ENCODE data around the gene TNXB. TPM values are rescaled to one million over a fixed set of nuclear protein-coding genes. Genes with fewer than 3 reads are reported as not detected.
A peak's percentile ranks its signal among the peaks of the same experiment; 100 is the strongest.
"Not testable (repeated sequence)": the region's sequence is repeated elsewhere in the genome, so short reads cannot be mapped to it uniquely, and the experiment has no call there.

Gene TNXB
- total RNA-seq, 1 experiment from 2014 or later: 0.22 TPM

GRCh38 chr6:32009537-32009936, 99.6 kb downstream of the TNXB start:
- H4K20me1 ChIP-seq (ENCODE audit: insufficient read depth, low read depth, low read length); H3K4me3 ChIP-seq (ENCODE audit: low read length); H3K27me3 ChIP-seq (ENCODE audit: low read length); H2AFZ ChIP-seq (ENCODE audit: low read length); H3K79me2 ChIP-seq (ENCODE audit: low read length); H3K27ac ChIP-seq (ENCODE audit: low read length); H3K36me3 ChIP-seq (ENCODE audit: insufficient read depth, low read length); H3K9me3 ChIP-seq (ENCODE audit: low read length); H3K9ac ChIP-seq (ENCODE audit: low read length); H3K4me2 ChIP-seq (ENCODE audit: low read depth, low read length, poor library complexity, severe bottlenecking); H3K4me1 ChIP-seq (ENCODE audit: low read length); DNase-seq; H3K9me2 ChIP-seq (replicated peaks; ENCODE audit: insufficient read depth, low read length): not testable (repeated sequence)

GRCh38 chr6:32008616-32009015, 100.5 kb downstream of the TNXB start:
- H4K20me1 ChIP-seq (ENCODE audit: insufficient read depth, low read depth, low read length); H3K79me2 ChIP-seq (ENCODE audit: low read length); H2AFZ ChIP-seq (ENCODE audit: low read length); H3K9ac ChIP-seq (ENCODE audit: low read length); H3K4me1 ChIP-seq (ENCODE audit: low read length); H3K27me3 ChIP-seq (ENCODE audit: low read length); H3K27ac ChIP-seq (ENCODE audit: low read length); H3K4me3 ChIP-seq (ENCODE audit: low read length); H3K9me2 ChIP-seq (replicated peaks; ENCODE audit: insufficient read depth, low read length); DNase-seq; H3K9me3 ChIP-seq (ENCODE audit: low read length); H3K36me3 ChIP-seq (ENCODE audit: insufficient read depth, low read length); H3K4me2 ChIP-seq (ENCODE audit: low read depth, low read length, poor library complexity, severe bottlenecking): not testable (repeated sequence)

DNA sequence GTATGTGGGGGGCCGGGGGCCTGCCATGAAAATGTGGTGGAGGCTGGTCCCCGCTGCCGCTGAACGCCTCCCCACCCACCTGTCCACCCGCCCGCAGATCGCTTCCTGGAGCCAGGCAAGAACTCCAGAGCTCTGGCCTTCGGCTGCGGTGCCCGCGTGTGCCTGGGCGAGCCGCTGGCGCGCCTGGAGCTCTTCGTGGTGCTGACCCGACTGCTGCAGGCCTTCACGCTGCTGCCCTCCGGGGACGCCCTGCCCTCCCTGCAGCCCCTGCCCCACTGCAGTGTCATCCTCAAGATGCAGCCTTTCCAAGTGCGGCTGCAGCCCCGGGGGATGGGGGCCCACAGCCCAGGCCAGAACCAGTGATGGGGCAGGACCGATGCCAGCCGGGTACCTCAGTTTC, 101.1 kb downstream of the TNXB start:
- DNase-seq; H3K27me3 ChIP-seq (ENCODE audit: low read length); H3K9me2 ChIP-seq (replicated peaks; ENCODE audit: insufficient read depth, low read length); H3K4me3 ChIP-seq (ENCODE audit: low read length); H3K9ac ChIP-seq (ENCODE audit: low read length); H3K4me1 ChIP-seq (ENCODE audit: low read length); H3K4me2 ChIP-seq (ENCODE audit: low read depth, low read length, poor library complexity, severe bottlenecking); H4K20me1 ChIP-seq (ENCODE audit: insufficient read depth, low read depth, low read length); H2AFZ ChIP-seq (ENCODE audit: low read length); H3K27ac ChIP-seq (ENCODE audit: low read length); H3K79me2 ChIP-seq (ENCODE audit: low read length); H3K36me3 ChIP-seq (ENCODE audit: insufficient read depth, low read length); H3K9me3 ChIP-seq (ENCODE audit: low read length): not testable (repeated sequence)

GRCh38 chr6:32007086-32007485, 102.1 kb downstream of the TNXB start:
- H3K79me2 ChIP-seq (ENCODE audit: low read length); H3K27me3 ChIP-seq (ENCODE audit: low read length); H3K36me3 ChIP-seq (ENCODE audit: insufficient read depth, low read length); H3K9me2 ChIP-seq (replicated peaks; ENCODE audit: insufficient read depth, low read length); DNase-seq; H3K9me3 ChIP-seq (ENCODE audit: low read length); H3K4me3 ChIP-seq (ENCODE audit: low read length); H3K9ac ChIP-seq (ENCODE audit: low read length); H3K27ac ChIP-seq (ENCODE audit: low read length); H2AFZ ChIP-seq (ENCODE audit: low read length); H4K20me1 ChIP-seq (ENCODE audit: insufficient read depth, low read depth, low read length); H3K4me1 ChIP-seq (ENCODE audit: low read length); H3K4me2 ChIP-seq (ENCODE audit: low read depth, low read length, poor library complexity, severe bottlenecking): not testable (repeated sequence)

- H3K36me3 ChIP-seq (ENCODE audit: insufficient read depth, low read length); H3K4me3 ChIP-seq (ENCODE audit: low read length); H3K4me1 ChIP-seq (ENCODE audit: low read length); H3K79me2 ChIP-seq (ENCODE audit: low read length); H2AFZ ChIP-seq (ENCODE audit: low read length); H3K27ac ChIP-seq (ENCODE audit: low read length); H3K9ac ChIP-seq (ENCODE audit: low read length); H3K9me3 ChIP-seq (ENCODE audit: low read length); DNase-seq; H3K9me2 ChIP-seq (replicated peaks; ENCODE audit: insufficient read depth, low read length); H3K27me3 ChIP-seq (ENCODE audit: low read length); H4K20me1 ChIP-seq (ENCODE audit: insufficient read depth, low read depth, low read length); H3K4me2 ChIP-seq (ENCODE audit: low read depth, low read length, poor library complexity, severe bottlenecking): not testable (repeated sequence)
These were observed 103.1 kb downstream of the TNXB start for GRCh38 chr6:32005991-32006529.

- H2AFZ ChIP-seq (ENCODE audit: low read length); H3K4me2 ChIP-seq (ENCODE audit: low read depth, low read length, poor library complexity, severe bottlenecking); H3K9me2 ChIP-seq (replicated peaks; ENCODE audit: insufficient read depth, low read length); H3K79me2 ChIP-seq (ENCODE audit: low read length); H3K27ac ChIP-seq (ENCODE audit: low read length); H3K36me3 ChIP-seq (ENCODE audit: insufficient read depth, low read length); H3K9me3 ChIP-seq (ENCODE audit: low read length); H4K20me1 ChIP-seq (ENCODE audit: insufficient read depth, low read depth, low read length); H3K4me1 ChIP-seq (ENCODE audit: low read length); H3K4me3 ChIP-seq (ENCODE audit: low read length); H3K27me3 ChIP-seq (ENCODE audit: low read length); H3K9ac ChIP-seq (ENCODE audit: low read length): not testable (repeated sequence)
- DNase-seq: peak; percentile 41
These were observed 103.6 kb downstream of the TNXB start for GRCh38 chr6:32005538-32005880.

DNA sequence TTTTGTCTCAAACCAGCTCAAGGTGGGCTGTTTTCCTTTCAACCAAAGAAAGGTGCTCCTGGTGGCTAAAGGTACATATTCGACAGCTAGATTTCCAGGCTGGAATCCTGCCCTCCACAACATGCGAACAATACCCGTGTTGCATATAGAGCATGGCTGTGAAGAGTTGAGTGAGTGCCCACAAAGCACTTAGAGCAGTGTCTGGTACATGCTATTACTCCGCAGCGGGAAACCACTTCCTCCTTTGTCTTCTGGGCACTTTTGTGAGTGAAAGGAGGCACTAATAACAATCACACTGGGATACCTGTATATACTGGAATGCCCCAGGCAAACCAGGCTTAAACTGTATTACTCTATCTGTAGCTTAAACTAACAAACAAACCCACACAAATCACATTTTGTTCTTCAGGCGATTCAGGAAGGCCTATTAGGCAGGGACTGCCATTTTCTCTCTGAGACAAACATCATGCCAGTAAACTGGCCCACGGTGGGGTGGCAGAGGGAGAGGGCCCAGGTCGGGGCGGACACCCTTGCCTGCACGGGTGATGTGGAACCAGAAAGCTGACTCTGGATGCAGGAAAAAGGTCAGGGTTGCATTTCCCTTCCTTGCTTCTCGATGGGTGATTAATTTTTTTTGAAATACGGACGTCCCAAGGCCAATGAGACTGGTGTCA, 104.1 kb downstream of the TNXB start:
- H2AFZ ChIP-seq (ENCODE audit: low read length); H3K4me3 ChIP-seq (ENCODE audit: low read length); H3K79me2 ChIP-seq (ENCODE audit: low read length); H4K20me1 ChIP-seq (ENCODE audit: insufficient read depth, low read depth, low read length); H3K9me2 ChIP-seq (replicated peaks; ENCODE audit: insufficient read depth, low read length); H3K27me3 ChIP-seq (ENCODE audit: low read length); H3K4me1 ChIP-seq (ENCODE audit: low read length); H3K9ac ChIP-seq (ENCODE audit: low read length); H3K9me3 ChIP-seq (ENCODE audit: low read length); H3K27ac ChIP-seq (ENCODE audit: low read length); H3K4me2 ChIP-seq (ENCODE audit: low read depth, low read length, poor library complexity, severe bottlenecking); H3K36me3 ChIP-seq (ENCODE audit: insufficient read depth, low read length): not testable (repeated sequence)
- peak; percentile 36 for DNase-seq

GRCh38 chr6:32004393-32004792, 104.7 kb downstream of the TNXB start:
- not testable (repeated sequence) for H3K79me2 ChIP-seq (ENCODE audit: low read length)

DNA sequence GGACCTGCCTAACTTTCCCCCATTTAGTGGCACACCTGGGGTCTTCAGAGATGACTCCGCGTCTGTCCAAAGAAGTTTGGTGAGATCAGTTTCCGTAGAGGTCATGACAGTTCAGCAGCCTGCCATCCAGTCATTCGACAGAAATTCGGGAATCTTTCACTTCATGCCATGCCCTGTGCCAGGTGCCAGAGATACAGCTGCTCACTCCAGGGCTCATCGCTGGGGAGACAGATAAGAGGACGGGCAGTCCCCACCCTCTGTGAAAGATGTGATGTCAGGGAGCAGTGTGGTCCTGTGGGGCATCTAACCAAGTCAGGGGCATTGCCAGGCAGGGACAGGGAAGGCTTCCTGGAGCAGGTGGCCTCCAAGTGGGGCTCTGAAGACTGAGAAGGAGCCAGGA, 105.8 kb downstream of the TNXB start:
- H3K27me3 ChIP-seq (ENCODE audit: low read length); H2AFZ ChIP-seq (ENCODE audit: low read length); H3K4me1 ChIP-seq (ENCODE audit: low read length); DNase-seq; H3K36me3 ChIP-seq (ENCODE audit: insufficient read depth, low read length); H4K20me1 ChIP-seq (ENCODE audit: insufficient read depth, low read depth, low read length); H3K4me3 ChIP-seq (ENCODE audit: low read length); H3K79me2 ChIP-seq (ENCODE audit: low read length); H3K9ac ChIP-seq (ENCODE audit: low read length); H3K9me3 ChIP-seq (ENCODE audit: low read length); H3K4me2 ChIP-seq (ENCODE audit: low read depth, low read length, poor library complexity, severe bottlenecking); H3K27ac ChIP-seq (ENCODE audit: low read length); H3K9me2 ChIP-seq (replicated peaks; ENCODE audit: insufficient read depth, low read length): not testable (repeated sequence)

More at GRCh38 chr6:32004393-32004792, 104.7 kb downstream of the TNXB start:
- not testable (repeated sequence) for H3K27ac ChIP-seq (ENCODE audit: low read length); H3K9me2 ChIP-seq (replicated peaks; ENCODE audit: insufficient read depth, low read length); H4K20me1 ChIP-seq (ENCODE audit: insufficient read depth, low read depth, low read length); H3K4me3 ChIP-seq (ENCODE audit: low read length); H3K4me2 ChIP-seq (ENCODE audit: low read depth, low read length, poor library complexity, severe bottlenecking); H2AFZ ChIP-seq (ENCODE audit: low read length); DNase-seq; H3K9ac ChIP-seq (ENCODE audit: low read length); H3K27me3 ChIP-seq (ENCODE audit: low read length); H3K9me3 ChIP-seq (ENCODE audit: low read length); H3K36me3 ChIP-seq (ENCODE audit: insufficient read depth, low read length); H3K4me1 ChIP-seq (ENCODE audit: low read length)
